Endometrial microvascular endothelial cells (primary cell): ENCODE results near the gene GREB1L. TPM values are rescaled to one million over a fixed set of nuclear protein-coding genes. Genes with fewer than 3 reads are reported as not detected.

Source experiments
- in situ Hi-C: cut with HindIII; loops from 2 replicates; pipeline ENCODE4 v1.10.0; 2017; ENCODE audit warnings: low sequenced_read_pairs, low pct_unique_long_range_greater_than_20kb; ENCODE audit errors: inconsistent ontology term
- total RNA-seq: library from RNA; depleted of rRNA; stranded (reverse); fragments of >200 nt; gene quantifications from one replicate; pipeline ENCODE4 v1.2.3, GENCODE V29; 2015; ENCODE audit errors: inconsistent ontology term

GREB1L gene
- total RNA-seq, 1 donor from 2014 or later, result under 0.01 TPM

GRCh38 chr18:21456428-21457178 lies 214.6 kb downstream of the GREB1L start:
- in situ Hi-C loops, result no loop called here

DNA sequence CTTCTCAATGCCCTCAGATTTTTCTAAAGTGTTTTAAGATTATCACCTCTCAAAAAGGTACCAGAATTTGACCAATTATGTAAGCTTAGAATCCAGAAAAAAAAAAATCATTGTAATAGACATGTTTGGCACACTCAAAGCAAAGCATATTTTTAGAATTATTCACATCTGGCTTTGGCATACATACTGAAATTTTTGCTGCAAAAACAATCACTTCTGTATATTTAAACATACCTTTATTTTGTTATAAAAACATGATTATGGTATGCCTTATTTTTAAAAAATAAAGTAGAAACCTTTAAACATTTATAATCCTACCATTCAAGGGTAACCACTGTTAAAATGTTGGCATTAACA lies 215.1 kb downstream of the GREB1L start:
- in situ Hi-C loops, result no loop called here

DNA sequence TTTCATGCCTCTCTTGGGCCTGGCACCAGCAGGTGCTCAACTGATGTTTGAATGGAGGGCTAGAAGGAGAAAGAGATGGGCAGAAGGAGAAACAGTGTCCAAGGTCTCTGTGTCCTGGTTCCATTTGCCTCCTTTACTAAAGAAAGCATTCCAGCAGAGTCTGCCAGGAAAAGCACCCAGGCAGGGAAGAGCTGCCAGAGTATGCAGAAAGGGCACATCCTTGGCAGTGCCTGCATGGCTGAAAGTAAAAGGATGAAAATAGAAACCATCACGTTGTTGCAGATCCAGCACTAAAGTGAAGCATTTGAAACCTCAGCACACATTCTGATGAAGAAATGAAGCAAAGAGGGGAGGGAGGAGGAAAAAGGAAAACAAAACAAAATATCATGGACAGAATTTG lies 216.3 kb downstream of the GREB1L start:
- in situ Hi-C loops, result no loop called here

- in situ Hi-C loops, result no loop called here
These were observed 216.8 kb downstream of the GREB1L start for GRCh38 chr18:21458788-21459187.

GRCh38 chr18:21459706-21460286 lies 217.8 kb downstream of the GREB1L start:
- in situ Hi-C loops, result no loop called here

GRCh38 chr18:21461460-21461859 lies 219.4 kb downstream of the GREB1L start:
- in situ Hi-C loops, result no loop called here

GRCh38 chr18:21463718-21464117 lies 221.7 kb downstream of the GREB1L start:
- in situ Hi-C loops, result no loop called here

GRCh38 chr18:21468514-21469164 lies 226.6 kb downstream of the GREB1L start:
- in situ Hi-C loops, result no loop called here

- in situ Hi-C loops, result no loop called here
These were observed 230.7 kb downstream of the GREB1L start for GRCh38 chr18:21472741-21473140.

DNA sequence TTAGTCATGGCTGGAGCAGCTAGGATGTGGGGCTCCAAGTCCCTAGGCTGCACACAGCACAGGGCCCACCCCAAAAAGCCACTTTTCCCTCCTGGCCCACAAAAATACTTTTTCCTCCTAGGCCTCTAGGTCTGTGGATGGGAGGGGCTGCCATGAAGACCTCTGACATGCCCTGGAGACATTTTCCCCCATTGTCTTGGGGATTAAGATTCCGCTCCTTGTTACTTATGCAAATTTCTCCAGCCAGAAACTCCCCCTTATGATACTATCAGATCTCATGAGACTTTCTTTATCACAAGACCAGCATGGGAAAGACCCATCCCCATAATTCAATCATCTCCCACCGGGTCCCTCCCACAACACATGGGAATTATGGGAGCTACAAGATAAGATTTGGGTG lies 232.6 kb downstream of the GREB1L start:
- in situ Hi-C loops, result no loop called here

DNA sequence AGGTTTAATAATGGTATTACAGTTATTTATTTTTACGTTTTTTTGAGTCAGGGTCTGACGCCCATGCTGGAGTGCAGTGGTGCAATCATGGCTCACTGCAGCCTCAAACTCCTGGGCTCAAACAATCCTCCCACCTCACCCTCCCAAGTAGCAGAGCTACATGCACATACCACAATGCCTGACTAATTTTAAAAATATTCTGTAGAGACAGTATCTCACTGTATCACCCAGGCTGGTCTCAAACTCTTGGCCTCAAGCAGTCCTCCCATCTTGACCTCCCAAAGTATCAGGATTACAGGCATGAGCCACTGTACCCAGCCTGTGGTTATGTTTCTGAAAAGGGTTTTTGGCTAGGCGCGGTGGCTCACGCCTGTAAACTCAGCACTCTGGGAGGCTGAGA lies 237.7 kb downstream of the GREB1L start:
- in situ Hi-C loops, result no loop called here

DNA sequence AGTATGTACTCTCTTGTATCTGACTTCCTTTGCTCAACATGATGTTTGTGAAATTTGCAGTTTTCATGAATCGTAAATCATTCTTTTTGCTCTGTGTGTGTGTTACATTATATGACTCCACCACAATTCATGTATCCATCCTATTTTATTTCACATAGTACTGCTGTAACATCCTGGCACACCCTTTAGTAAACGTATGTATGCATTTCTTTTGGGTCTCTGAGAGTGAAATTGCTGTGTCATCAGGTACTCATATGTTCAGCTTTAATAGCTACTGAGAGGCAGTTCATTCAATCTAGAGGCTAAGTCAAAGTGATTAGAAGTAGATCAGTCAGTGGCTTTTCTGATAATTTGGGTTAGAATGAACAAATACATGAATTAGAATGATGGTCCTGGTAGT lies 239.7 kb downstream of the GREB1L start:
- in situ Hi-C loops, result no loop called here

DNA sequence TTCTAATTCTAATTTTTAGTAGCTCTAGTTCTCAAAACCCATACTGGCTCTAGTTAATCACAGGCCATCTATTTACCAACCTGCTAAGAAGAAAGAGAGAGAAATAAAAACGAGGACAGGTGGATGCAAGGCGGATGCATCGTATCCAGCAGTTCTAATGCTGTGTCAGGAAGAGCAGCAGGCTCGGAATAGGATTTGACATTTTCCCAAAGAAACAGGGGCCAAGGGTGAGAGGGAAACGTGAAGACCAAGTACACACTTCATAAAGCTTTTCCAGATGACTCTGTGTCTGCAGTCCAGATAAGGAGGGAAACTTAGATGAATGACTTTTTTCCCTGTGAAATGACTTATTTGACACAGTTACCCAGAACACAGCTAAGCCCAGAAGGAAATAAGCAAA lies 241.0 kb downstream of the GREB1L start:
- in situ Hi-C loops, result no loop called here

- in situ Hi-C loops, result no loop called here
These were observed 243.0 kb downstream of the GREB1L start for GRCh38 chr18:21484851-21485636.

GRCh38 chr18:21486905-21487437 lies 244.9 kb downstream of the GREB1L start:
- in situ Hi-C loops, result no loop called here

- in situ Hi-C loops, result no loop called here
These were observed 247.2 kb downstream of the GREB1L start for GRCh38 chr18:21489119-21489750.

GRCh38 chr18:21489919-21490495 lies 248.0 kb downstream of the GREB1L start:
- in situ Hi-C loops, result no loop called here

DNA sequence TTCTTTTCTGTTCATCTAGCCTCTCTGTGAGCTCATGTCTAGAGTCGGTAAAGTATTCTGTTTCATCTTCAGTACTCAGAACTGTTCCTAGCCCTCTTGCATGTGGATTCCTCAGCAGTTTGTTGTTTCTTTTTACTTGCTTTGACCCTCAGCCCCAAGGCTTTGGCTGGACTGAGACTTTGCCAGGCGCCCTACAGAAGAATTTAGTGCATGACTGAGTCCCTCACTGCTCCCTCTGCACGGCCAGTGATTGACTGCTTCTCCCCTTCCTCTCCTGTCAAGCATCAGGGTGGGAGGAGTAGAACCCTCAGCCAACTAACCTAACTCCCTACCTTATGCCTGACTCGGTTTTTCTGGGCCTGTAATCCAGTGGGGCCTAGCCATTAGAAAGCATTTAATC lies 248.7 kb downstream of the GREB1L start:
- in situ Hi-C loops, result no loop called here
